HepG2 (cell line): Measurements from ENCODE around the gene IL17C. TPM values are rescaled to one million over a fixed set of nuclear protein-coding genes. Genes with fewer than 3 reads are reported as not detected.

ENCODE experiments used
- ATAC-seq: fragments of 200-7000 bp; cut with Tn5 transposase; 3 replicates; pipeline ENCODE4 v1.9.1; 2020; ENCODE audit warnings: mild to moderate bottlenecking, moderate library complexity
- BruUV-seq: library from RNA; stranded (reverse); fragments of 400-500 nt; replicated peaks from 2 replicates; lab custom pipeline; 2021; lab: Mats Ljungman, UMichigan
- CTCF ChIA-PET: fragments of 300-600 bp; formaldehyde crosslinking; extraction: SDS; loops from one replicate; lab custom pipeline; 2021; ENCODE audit warnings: low total read pairs, inconsistent platforms, low intra/inter-chr PET ratio; lab: Yijun Ruan, JAX
- POLR2A ChIA-PET: fragments of 350-600 bp; sonication (Branson Sonifier 250); formaldehyde crosslinking; loops from one replicate; lab custom pipeline; 2020; ENCODE audit warnings: antibody characterized with exemption, inconsistent platforms; lab: Yijun Ruan, JAX
- DNase-seq: peaks from one replicate; pipeline ENCODE4 v3.0.0-alpha.2; 2015; ENCODE audit warnings: low spot score
- FAIRE-seq: peaks from 3 replicates; lab custom pipeline; 2011; peaks lifted over from hg19 to GRCh38; lab: Jason Lieb, UNC
- H2AFZ ChIP-seq: one replicate; pipeline ENCODE4 v1.6.1; 2011; ENCODE audit warnings: low read length, inconsistent platforms
- H3K27ac ChIP-seq: fragments of 300-600 bp; 3 replicates; pipeline ENCODE4 v1.8.0; 2011; ENCODE audit warnings: mixed run types, mild to moderate bottlenecking, mixed read lengths, low read length, inconsistent platforms; ENCODE audit not compliant: insufficient read depth; ENCODE audit errors: extremely low read length
- H3K27me3 ChIP-seq, 2 experiments: fragments of 200-600 bp in 1 of 2; 2 replicates in 1 of 2; 3 replicates in 1 of 2; pipeline versions ENCODE4 v1.6.0 to v1.8.0; 2011; ENCODE audit warnings: low read length in 2 of 2, mild to moderate bottlenecking in 2 of 2, moderate library complexity in 2 of 2, inconsistent platforms in 1 of 2; ENCODE audit not compliant: insufficient read depth in 2 of 2, control insufficient read depth in 1 of 2
- H3K36me3 ChIP-seq, 2 experiments: fragments of 200-600 bp in 1 of 2; replicated peaks in 1 of 2; 2 replicates in 1 of 2; 3 replicates in 1 of 2; pipeline versions ENCODE4 v1.5.1 to v1.8.0; 2011; ENCODE audit warnings: low read length in 2 of 2, inconsistent platforms in 1 of 2; ENCODE audit not compliant: insufficient read depth in 2 of 2, control insufficient read depth in 1 of 2
- H3K4me1 ChIP-seq: 2 replicates; pipeline ENCODE4 v1.5.1; 2012; ENCODE audit warnings: low read length, inconsistent platforms; ENCODE audit not compliant: insufficient read depth
- H3K4me2 ChIP-seq: 2 replicates; pipeline ENCODE4 v1.6.0; 2011; ENCODE audit warnings: low read depth, low read length, inconsistent platforms
- H3K4me3 ChIP-seq, 3 experiments: fragments of 200-600 bp in 1 of 3; sonication (generic), shearing (Covaris generic) in 1 of 3; replicated peaks in 1 of 3; 2 replicates each; pipeline ENCODE4 v1.5.1; 2011 to 2016; ENCODE audit warnings: low read length in 3 of 3, inconsistent platforms in 2 of 3, low read depth in 2 of 3, mild to moderate bottlenecking in 2 of 3, control low read depth in 1 of 3, mixed read lengths in 1 of 3; ENCODE audit not compliant: insufficient read depth in 1 of 3
- H3K79me2 ChIP-seq: one replicate; pipeline ENCODE4 v1.6.1; 2011; ENCODE audit warnings: low read length, inconsistent platforms; ENCODE audit not compliant: insufficient read depth
- H3K9ac ChIP-seq: 2 replicates; pipeline ENCODE4 v1.6.0; 2011; ENCODE audit warnings: mild to moderate bottlenecking, low read depth, low read length, inconsistent platforms; ENCODE audit not compliant: insufficient read depth
- H3K9me3 ChIP-seq: 2 replicates; pipeline ENCODE4 v1.5.1; 2012; ENCODE audit warnings: mild to moderate bottlenecking, low read length
- H4K20me1 ChIP-seq: 2 replicates; pipeline ENCODE4 v1.6.0; 2011; ENCODE audit warnings: inconsistent platforms, mild to moderate bottlenecking, low read length, moderate library complexity; ENCODE audit not compliant: insufficient read depth
- CBFB ChIP-seq: sonication (generic); formaldehyde crosslinking; IDR thresholded peaks from 2 replicates; pipeline ENCODE4 v1.4.0; 2020; ENCODE audit warnings: missing genetic modification reagents
- HNRNPK ChIP-seq: fragments of 200-400 bp; formaldehyde crosslinking; IDR thresholded peaks from 2 replicates; pipeline ENCODE4 v1.6.1; 2018; ENCODE audit warnings: low read length, low read depth, moderate library complexity, mild to moderate bottlenecking; ENCODE audit not compliant: poor library complexity, severe bottlenecking
- NPAS2 ChIP-seq: sonication (generic); formaldehyde crosslinking; IDR thresholded peaks from 2 replicates; pipeline ENCODE4 v1.8.0; 2022; ENCODE audit warnings: mild to moderate bottlenecking, missing genetic modification reagents, borderline replicate concordance
- PCBP1 ChIP-seq: fragments of 200-400 bp; formaldehyde crosslinking; IDR thresholded peaks from 2 replicates; pipeline ENCODE4 v1.6.1; 2017; ENCODE audit warnings: mild to moderate bottlenecking, low read depth, low read length, borderline replicate concordance
- ZBTB2 ChIP-seq: sonication (generic); formaldehyde crosslinking; IDR thresholded peaks from 2 replicates; pipeline ENCODE4 v1.8.0; 2022; ENCODE audit warnings: low read depth, missing genetic modification reagents
- WGBS: methylation state at CpG from one replicate; pipeline ENCODE4 v1.1.6; 2017; ENCODE audit warnings: low lambda C conversion rate; 5-methylcytosine and 5-hydroxymethylcytosine counted together
- in situ Hi-C: cut with HindIII; loops from 2 replicates; pipeline ENCODE4 v1.10.0; 2017; ENCODE audit warnings: low pct_unique_long_range_greater_than_20kb; ENCODE audit not compliant: extremely low pct_ligation_motif_present
- intact Hi-C: fragments of 100-400 bp; cut with micrococcal nuclease; formaldehyde crosslinking; loops from one replicate; pipeline ENCODE4 v1.10.0; 2022; ENCODE audit not compliant: unreplicated experiment
- polyA plus RNA-seq, 8 experiments: library from polyadenylated mRNA; depleted of rRNA in 3 of 8; stranded (reverse) in 7 of 8; unstranded in 1 of 8; fragments of >200 nt; fragmentation: Illumina TruSeq in 4 of 8; extraction: Trizol in 4 of 8; gene quantifications; 2 replicates each; pipeline versions ENCODE4 v1.2.1 to v1.2.3, GENCODE V29; 2011 to 2016; ENCODE audit warnings: low read depth in 4 of 8, missing spikeins in 1 of 8, mixed read lengths in 1 of 8; ENCODE audit not compliant: insufficient read depth in 1 of 8
- total RNA-seq, 5 experiments: library from RNA; depleted of rRNA; stranded (reverse); fragments of >200 nt; fragmentation: Illumina TruSeq; extraction: Trizol; gene quantifications; 2 replicates each; pipeline ENCODE4 v1.2.3, GENCODE V29; 2016; ENCODE audit warnings: low read depth in 1 of 5
- TF ChIP-seq, protein P1 (sequence below): sonication (generic); formaldehyde crosslinking; IDR thresholded peaks from 2 replicates; pipeline ENCODE4 v1.5.0; 2020; ENCODE audit warnings: mild to moderate bottlenecking, missing genetic modification reagents

Gene IL17C
- total and polyA plus RNA-seq, 2 of the 13 experiments (the other 11 are each of a cell fraction or from before 2014, with no cell fraction given) = not detected

GRCh38 chr16:88589441-88589840 is 48.9 kb upstream of the IL17C start:
- in situ Hi-C loops = no loop called here
- ATAC-seq = no peak
- TF ChIP-seq NPAS2 (CRISPR knock-in tag) = no peak
- no peak for TF ChIP-seq ZBTB2 (CRISPR knock-in tag)
- no peak for TF ChIP-seq HNRNPK
- TF ChIP-seq, protein P1, sequence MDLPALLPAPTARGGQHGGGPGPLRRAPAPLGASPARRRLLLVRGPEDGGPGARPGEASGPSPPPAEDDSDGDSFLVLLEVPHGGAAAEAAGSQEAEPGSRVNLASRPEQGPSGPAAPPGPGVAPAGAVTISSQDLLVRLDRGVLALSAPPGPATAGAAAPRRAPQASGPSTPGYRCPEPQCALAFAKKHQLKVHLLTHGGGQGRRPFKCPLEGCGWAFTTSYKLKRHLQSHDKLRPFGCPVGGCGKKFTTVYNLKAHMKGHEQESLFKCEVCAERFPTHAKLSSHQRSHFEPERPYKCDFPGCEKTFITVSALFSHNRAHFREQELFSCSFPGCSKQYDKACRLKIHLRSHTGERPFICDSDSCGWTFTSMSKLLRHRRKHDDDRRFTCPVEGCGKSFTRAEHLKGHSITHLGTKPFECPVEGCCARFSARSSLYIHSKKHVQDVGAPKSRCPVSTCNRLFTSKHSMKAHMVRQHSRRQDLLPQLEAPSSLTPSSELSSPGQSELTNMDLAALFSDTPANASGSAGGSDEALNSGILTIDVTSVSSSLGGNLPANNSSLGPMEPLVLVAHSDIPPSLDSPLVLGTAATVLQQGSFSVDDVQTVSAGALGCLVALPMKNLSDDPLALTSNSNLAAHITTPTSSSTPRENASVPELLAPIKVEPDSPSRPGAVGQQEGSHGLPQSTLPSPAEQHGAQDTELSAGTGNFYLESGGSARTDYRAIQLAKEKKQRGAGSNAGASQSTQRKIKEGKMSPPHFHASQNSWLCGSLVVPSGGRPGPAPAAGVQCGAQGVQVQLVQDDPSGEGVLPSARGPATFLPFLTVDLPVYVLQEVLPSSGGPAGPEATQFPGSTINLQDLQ (CRISPR knock-in tag) = no peak
- no peak for TF ChIP-seq PCBP1
- no peak for TF ChIP-seq CBFB (CRISPR knock-in tag)

More at GRCh38 chr16:88589441-88589840, 48.9 kb upstream of the IL17C start:
- no peaks in the 10 kb centered on the region for H3K9me3 ChIP-seq
- no peaks in the 10 kb centered on the region; the same call in 1 of the 2 replicates for H4K20me1 ChIP-seq
- 93% methylated on average over 11 of the region's 11 CpGs for WGBS
- no peak overlapping the region for H3K27ac ChIP-seq
- TSS peak; percentile 25 for BruUV-seq
- DNase-seq = no peak
- H3K4me1 ChIP-seq = no peaks in the 10 kb centered on the region
- no peak overlapping the region for H3K4me2 ChIP-seq
- H2AFZ ChIP-seq = no peak overlapping the region
- intact Hi-C loops = no loop called here
- H3K79me2 ChIP-seq = peaks cover 20% of the 10 kb centered on the region
- H3K4me3 ChIP-seq = no peak overlapping the region
- no peak for FAIRE-seq
- ChIA-PET POLR2A (no interaction called here), CTCF (no interaction called here)
- no peak overlapping the region for H3K9ac ChIP-seq
- H3K36me3 ChIP-seq = peaks cover 47 to 76% of the 10 kb centered on the region in 2 experiments
- H3K27me3 ChIP-seq = no peaks in the 10 kb centered on the region
